Heart left ventricle (tissue), 16 donors: ENCODE data around the gene THRAP3. TPM values are rescaled to one million over a fixed set of nuclear protein-coding genes. Genes with fewer than 3 reads are reported as not detected.
A peak's percentile ranks its signal among the peaks of the same experiment; 100 is the strongest.

Experiments
- ATAC-seq, 4 donors: fragments of 200-7000 bp; cut with Tn5 transposase; one replicate each; pipeline ENCODE4 v1.9.1; 2020 to 2022; ENCODE audit warnings: moderate library complexity in 4 of 4, mild to moderate bottlenecking in 3 of 4, moderate number of reproducible peaks in 1 of 4
- DNase-seq, 5 donors: peaks; one replicate each; pipeline ENCODE4 v3.0.0-alpha.2; 2020
- H3K27ac ChIP-seq, 12 donors: fragments of 200-600 bp; sonication (generic) in 4 of 12; one replicate each; pipeline versions ENCODE4 v1.5.0 to v1.8.0; 2016 to 2022; ENCODE audit warnings: mild to moderate bottlenecking in 2 of 12
- H3K27me3 ChIP-seq, 9 donors: fragments of 200-600 bp; sonication (generic) in 2 of 9; one replicate each; pipeline versions ENCODE4 v1.5.1 to v1.8.0; 2016 to 2022; ENCODE audit warnings: mild to moderate bottlenecking in 3 of 9
- H3K36me3 ChIP-seq, 9 donors: fragments of 200-600 bp; sonication (generic) in 2 of 9; one replicate each; pipeline versions ENCODE4 v1.5.0 to v1.8.0; 2018 to 2022; ENCODE audit warnings: mild to moderate bottlenecking in 2 of 9
- H3K4me1 ChIP-seq, 12 donors: fragments of 200-600 bp; sonication (generic) in 4 of 12; one replicate each; pipeline versions ENCODE4 v1.5.0 to v1.8.0; 2016 to 2022; ENCODE audit warnings: mild to moderate bottlenecking in 3 of 12
- H3K4me3 ChIP-seq, 12 donors: fragments of 200-600 bp; sonication (generic) in 4 of 12; one replicate each; pipeline versions ENCODE4 v1.5.0 to v1.8.0; 2017 to 2022; ENCODE audit warnings: mild to moderate bottlenecking in 9 of 12, moderate library complexity in 4 of 12
- H3K9me3 ChIP-seq, 12 donors: fragments of 200-600 bp; sonication (generic) in 4 of 12; one replicate each; pipeline versions ENCODE4 v1.5.0 to v1.8.0; 2016 to 2022; ENCODE audit warnings: mild to moderate bottlenecking in 1 of 12
- CTCF ChIP-seq, 12 donors: fragments of 200-600 bp; sonication (generic) in 4 of 12; IDR thresholded peaks; one replicate each; pipeline versions ENCODE4 v1.5.0 to v1.8.0; 2018 to 2022; ENCODE audit warnings: antibody characterized with exemption in 12 of 12, mild to moderate bottlenecking in 5 of 12
- POLR2A ChIP-seq, 2 donors: fragments of 450-650 bp; IDR thresholded peaks; one replicate each; pipeline ENCODE4 v1.6.1; 2017; ENCODE audit warnings: antibody characterized with exemption in 2 of 2, mild to moderate bottlenecking in 2 of 2, moderate library complexity in 2 of 2
- WGBS, 4 donors: extraction: QIAGEN DNeasy Blood & Tissue Kit in 2 of 4; methylation state at CpG; one replicate each; pipeline versions ENCODE4 v1.1.5 to v1.1.7; 2013 to 2018; 5-methylcytosine and 5-hydroxymethylcytosine counted together
- intact Hi-C, 10 donors: fragments of 100-400 bp; cut with DNase I; formaldehyde crosslinking; loops; one replicate each; pipeline versions ENCODE4 v1.11.1 to v1.14.2; 2022
- polyA plus RNA-seq, 2 donors: library from polyadenylated mRNA; stranded (reverse); fragments of 200-250 nt; gene quantifications; one replicate each; pipeline ENCODE4 v1.2.3, GENCODE V29; 2013
- total RNA-seq, 9 donors: library from RNA; depleted of rRNA in 2 of 9; stranded (reverse); fragments of >200 nt in 2 of 9; fragmentation: NEBNext Ultra II Directional in 3 of 9; extraction: Animal tissue kit (Norgen Biotek cat#: 25700) in 3 of 9; gene quantifications; one replicate each; pipeline versions ENCODE4 v1.1.0 to v1.2.4, GENCODE V29; 2016 to 2023
- donor health status: ischemic (EF 13 %, LVEDD 7.1; RV severe dilation, severe dysfunction).
- donor health status: healthy with polysubstance abuse.
- donor health status: DM: no; HTN: yes; CAD: no.
- donor health status: DM: no; HTN: no; CAD: no.
- donor health status: ischemic (EF 25% LVEDD 6.9; RV normal size, moderate dysfunction).
- donor health status: ischemic (EF 25% LVEDD 5.7; RV mildly dilated, moderate dysfunction).
- donor health status: healthy.
- donor health status: DM: yes; HTN: yes; CAD: no.
- donor health status: ischemic (EF 35%, LVEDD 5.7; RV mildly dilated, moderate dysfunction).
- donor health status: nonischemic (EF 11% LVEDD 7.7; RV severe dilation, severe dysfunction).
- donor health status: DM: yes; HTN: yes; CAD: no.
- donor health status: PGD.
- donor health status: ischemic (EF 29% LVEDD 5.4; RV normal size, mild dysfunction).
- donor health status: nonischemic (EF 23%, LVEDD 6.1; RV moderate dilation, normal function).

THRAP3 gene
- total and polyA plus RNA-seq, 11 donors = 27.9 to 106 (median 90.1) TPM

GRCh38 chr1:36279789-36280296 is 55.6 kb downstream of the THRAP3 start:
- Histone ChIP-seq H3K9me3 (no peaks in the 10 kb centered on the region), H3K4me3 (no peak overlapping the region), H3K4me1 (peaks cover 0 to 77% (median 44%) of the 10 kb centered on the region in 12 donors), H3K27ac (peak overlapping the region; percentile 39 to 90 (median 79)), H3K36me3 (peaks cover 0 to 44% (median 27%) of the 10 kb centered on the region in 9 donors), H3K27me3 (no peaks in the 10 kb centered on the region)
- WGBS, 4 donors = 64 to 77% (median 75%) methylated on average over 7 of the region's 7 CpGs
- TF ChIP-seq CTCF (IDR thresholded peaks at IDR 0.05) (no peak), POLR2A (IDR thresholded peaks at IDR 0.05) (no peak)
- intact Hi-C loops = loop anchor here in 9 of 10 donors (5.0 to 10.0 kb wide), 7 partner anchors 38 to 128 kb away; partner anchors contain the start of gene THRAP3 (in 1 of the 9)
- ATAC-seq = peak in 3 of 4 donors; percentile 20 to 31 (median 26)
- DNase-seq = no peak

GRCh38 chr1:36284061-36284460 is 59.8 kb downstream of the THRAP3 start:
- Histone ChIP-seq H3K27ac (peak overlapping the region; percentile 24 to 78 (median 66)), H3K36me3 (peaks cover 0 to 78% (median 66%) of the 10 kb centered on the region in 9 donors), H3K9me3 (no peaks in the 10 kb centered on the region), H3K4me1 (peaks cover 0 to 84% (median 52%) of the 10 kb centered on the region in 12 donors), H3K4me3 (peak overlapping the region in 1 of 12 donors; percentile 1), H3K27me3 (no peaks in the 10 kb centered on the region)
- TF ChIP-seq CTCF (IDR thresholded peaks at IDR 0.05) = no peak
- TF ChIP-seq POLR2A (IDR thresholded peaks at IDR 0.05) = no peak
- WGBS, 4 donors = 27 to 38% (median 35%) methylated on average over 1 of the region's 1 CpG
- no peak for DNase-seq
- peak in 2 of 4 donors; percentile 24 to 26 for ATAC-seq
- intact Hi-C loops = loop anchor here (2.0 to 10.0 kb wide), 11 partner anchors 42 to 185 kb away; partner anchors contain the start of genes THRAP3 (in 2 of the 10) and TRAPPC3 (in 2 of the 10)

GRCh38 chr1:36284517-36284916 is 60.3 kb downstream of the THRAP3 start:
- TF ChIP-seq POLR2A (IDR thresholded peaks at IDR 0.05) (no peak), CTCF (IDR thresholded peaks at IDR 0.05) (no peak)
- Histone ChIP-seq H3K4me3 (peak overlapping the region in 1 of 12 donors; percentile 1), H3K27ac (peak overlapping the region in 11 of 12 donors; percentile 29 to 78 (median 67)), H3K4me1 (peaks cover 0 to 85% (median 48%) of the 10 kb centered on the region in 12 donors), H3K9me3 (no peaks in the 10 kb centered on the region), H3K36me3 (peaks cover 0 to 83% (median 71%) of the 10 kb centered on the region in 9 donors), H3K27me3 (no peaks in the 10 kb centered on the region)
- ATAC-seq (no peak), DNase-seq (no peak)
- intact Hi-C loops = loop anchor here (2.0 to 10.0 kb wide), 11 partner anchors 42 to 186 kb away; partner anchors contain the start of genes THRAP3 (in 2 of the 10) and TRAPPC3 (in 2 of the 10)
- 32 to 52% (median 41%) methylated on average over 1 of the region's 1 CpG for WGBS, 4 donors

GRCh38 chr1:36285443-36286101 is 61.3 kb downstream of the THRAP3 start:
- no peak overlapping the region for H3K4me3 ChIP-seq
- H3K4me1 ChIP-seq = peaks cover 0 to 77% (median 39%) of the 10 kb centered on the region in 12 donors

More at GRCh38 chr1:36285443-36286101, 61.3 kb downstream of the THRAP3 start:
- 30 to 41% (median 39%) methylated on average over 7 of the region's 7 CpGs for WGBS, 4 donors
- Histone ChIP-seq H3K27me3 (no peaks in the 10 kb centered on the region), H3K27ac (peak overlapping the region in 10 of 12 donors; percentile 29 to 78 (median 68)), H3K9me3 (no peaks in the 10 kb centered on the region), H3K36me3 (peaks cover 0 to 93% (median 81%) of the 10 kb centered on the region in 9 donors)
- ATAC-seq = peak; percentile 64 to 78 (median 78)
- TF ChIP-seq POLR2A (IDR thresholded peaks at IDR 0.05) = no peak
- TF ChIP-seq CTCF (IDR thresholded peaks at IDR 0.05) = peak; percentile 64 to 84 (median 78)
- peak in 4 of 5 donors; percentile 47 to 75 (median 72) for DNase-seq
- intact Hi-C loops = loop anchor here (1.0 to 10.0 kb wide), 11 partner anchors 51 to 188 kb away; partner anchors contain the start of genes TRAPPC3 (in 5 of the 10) and THRAP3 (in 4 of the 10)
